Measurements from ENCODE around the gene ISM1. TPM values are rescaled to one million over a fixed set of nuclear protein-coding genes. Genes with fewer than 3 reads are reported as not detected.

ISM1 gene
- total RNA-seq, 1 experiment from 2014 or later: not detected

DNA sequence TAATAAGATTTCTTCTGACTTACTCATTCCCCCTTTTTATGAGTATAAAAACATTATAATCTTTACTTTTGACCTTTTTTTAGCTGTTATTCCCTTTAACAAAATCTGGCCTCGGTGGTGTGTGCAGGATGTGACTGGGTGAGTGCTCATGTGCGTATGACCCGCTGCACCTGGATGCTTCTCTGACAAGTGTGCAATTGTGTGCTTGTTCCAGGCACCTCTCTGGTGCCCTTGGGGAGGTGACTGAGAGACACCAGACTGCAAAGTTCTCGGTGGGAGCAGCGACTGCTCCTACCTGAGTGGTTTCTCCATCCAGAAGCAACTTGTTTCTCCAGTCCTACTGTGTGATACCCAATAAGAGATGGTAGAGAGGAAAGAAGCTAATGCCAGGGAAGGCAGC lies 65.0 kb downstream of the ISM1 start:
- H3K9me3 ChIP-seq (ENCODE audit: low read length): no peaks in the 10 kb centered on the region
- H3K4me1 ChIP-seq (ENCODE audit: low read length): no peaks in the 10 kb centered on the region
- DNase-seq: no peak
- H3K9ac ChIP-seq (ENCODE audit: low read length): no peak overlapping the region
- no peaks in the 10 kb centered on the region for H3K36me3 ChIP-seq (ENCODE audit: insufficient read depth, low read length)
- no peaks in the 10 kb centered on the region for H3K27me3 ChIP-seq (ENCODE audit: low read length)
- no peak overlapping the region for H3K4me3 ChIP-seq (ENCODE audit: low read length)
- H3K4me2 ChIP-seq (ENCODE audit: low read depth, low read length, poor library complexity, severe bottlenecking): no peak overlapping the region
- H2AFZ ChIP-seq (ENCODE audit: low read length): no peak overlapping the region
- H3K27ac ChIP-seq (ENCODE audit: low read length): no peak overlapping the region
- no peaks in the 10 kb centered on the region for H3K9me2 ChIP-seq (replicated peaks; ENCODE audit: insufficient read depth, low read length)
- no peaks in the 10 kb centered on the region for H4K20me1 ChIP-seq (ENCODE audit: insufficient read depth, low read depth, low read length)
- H3K79me2 ChIP-seq (ENCODE audit: low read length): no peaks in the 10 kb centered on the region

DNA sequence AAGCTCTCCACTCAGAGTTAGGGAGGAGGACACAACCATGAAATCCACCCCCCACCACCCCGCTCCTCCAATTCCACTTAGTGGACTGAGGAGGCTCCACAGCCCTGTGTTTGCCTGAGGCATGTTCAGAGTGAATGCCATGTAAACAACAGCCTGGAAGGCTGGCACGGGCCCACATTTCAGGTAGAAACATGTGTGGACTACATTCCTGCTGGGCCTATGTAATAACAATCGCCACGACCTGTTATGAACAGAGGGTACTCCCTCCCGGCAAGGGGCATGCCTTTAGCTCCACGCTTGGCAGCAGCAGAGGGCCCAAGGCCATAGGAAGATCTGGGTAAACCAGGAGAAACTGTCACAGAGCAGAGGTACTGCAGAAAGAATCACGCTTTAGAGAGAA lies 65.5 kb downstream of the ISM1 start:
- Histone ChIP-seq H4K20me1 (ENCODE audit: insufficient read depth, low read depth, low read length) (no peaks in the 10 kb centered on the region), H3K79me2 (ENCODE audit: low read length) (no peaks in the 10 kb centered on the region), H3K9ac (ENCODE audit: low read length) (no peak overlapping the region), H2AFZ (ENCODE audit: low read length) (no peak overlapping the region), H3K36me3 (ENCODE audit: insufficient read depth, low read length) (no peaks in the 10 kb centered on the region), H3K9me3 (ENCODE audit: low read length) (no peaks in the 10 kb centered on the region), H3K27ac (ENCODE audit: low read length) (no peak overlapping the region), H3K4me1 (ENCODE audit: low read length) (no peaks in the 10 kb centered on the region), H3K4me2 (ENCODE audit: low read depth, low read length, poor library complexity, severe bottlenecking) (no peak overlapping the region), H3K9me2 (replicated peaks; ENCODE audit: insufficient read depth, low read length) (no peaks in the 10 kb centered on the region), H3K4me3 (ENCODE audit: low read length) (no peak overlapping the region), H3K27me3 (ENCODE audit: low read length) (no peaks in the 10 kb centered on the region)
- DNase-seq: no peak

GRCh38 chr20:13288357-13288756 lies 67.3 kb downstream of the ISM1 start:
- Histone ChIP-seq H3K27me3 (ENCODE audit: low read length) (no peaks in the 10 kb centered on the region), H3K9me2 (replicated peaks; ENCODE audit: insufficient read depth, low read length) (no peaks in the 10 kb centered on the region), H3K4me3 (ENCODE audit: low read length) (no peak overlapping the region), H4K20me1 (ENCODE audit: insufficient read depth, low read depth, low read length) (no peaks in the 10 kb centered on the region), H3K4me2 (ENCODE audit: low read depth, low read length, poor library complexity, severe bottlenecking) (no peak overlapping the region), H3K36me3 (ENCODE audit: insufficient read depth, low read length) (no peaks in the 10 kb centered on the region), H3K79me2 (ENCODE audit: low read length) (no peaks in the 10 kb centered on the region), H2AFZ (ENCODE audit: low read length) (no peak overlapping the region), H3K4me1 (ENCODE audit: low read length) (no peaks in the 10 kb centered on the region), H3K9ac (ENCODE audit: low read length) (no peak overlapping the region), H3K27ac (ENCODE audit: low read length) (no peak overlapping the region), H3K9me3 (ENCODE audit: low read length) (no peaks in the 10 kb centered on the region)
- DNase-seq: no peak

DNA sequence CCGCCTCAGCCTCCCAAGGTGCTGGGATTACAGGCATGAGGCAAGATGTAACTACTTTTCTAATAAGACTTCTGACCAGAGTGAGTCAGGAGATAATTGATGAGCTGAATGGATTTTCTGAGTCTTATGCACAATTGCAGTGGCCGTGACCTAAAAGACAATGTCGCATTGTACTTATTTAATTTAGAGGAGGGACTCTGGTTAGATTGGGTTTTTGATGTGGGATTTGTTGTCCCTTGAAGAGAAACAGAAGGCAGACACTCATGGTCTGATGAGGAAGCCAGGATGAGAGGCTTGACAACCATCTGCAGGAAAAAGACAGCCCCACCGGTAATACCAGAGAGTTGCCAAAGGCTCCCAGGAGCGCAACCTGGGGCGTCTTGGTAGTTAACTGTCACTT lies 68.0 kb downstream of the ISM1 start:
- no peak overlapping the region for H3K4me2 ChIP-seq (ENCODE audit: low read depth, low read length, poor library complexity, severe bottlenecking)

DNA sequence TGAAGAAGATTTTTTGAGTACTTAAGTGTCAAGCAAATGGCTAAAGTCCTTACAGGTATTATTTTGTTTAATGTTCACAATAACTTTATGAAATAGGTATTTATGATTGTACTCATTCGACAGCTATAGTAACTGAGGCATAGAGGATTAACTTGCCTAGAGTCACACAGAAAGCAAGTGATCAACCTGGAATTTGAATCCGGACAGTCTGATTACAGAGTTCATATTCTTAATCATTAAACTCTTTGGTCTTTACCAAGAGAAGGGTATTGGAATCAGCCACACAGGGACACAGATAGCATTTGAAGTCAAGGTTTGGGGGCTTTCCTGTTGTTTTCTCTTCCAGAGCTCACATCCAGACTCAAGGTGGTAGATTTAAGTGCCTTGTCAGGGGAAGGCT lies 69.7 kb downstream of the ISM1 start:
- Histone ChIP-seq H4K20me1 (ENCODE audit: insufficient read depth, low read depth, low read length) (no peaks in the 10 kb centered on the region), H3K36me3 (ENCODE audit: insufficient read depth, low read length) (no peaks in the 10 kb centered on the region), H3K4me2 (ENCODE audit: low read depth, low read length, poor library complexity, severe bottlenecking) (no peak overlapping the region), H3K27ac (ENCODE audit: low read length) (no peak overlapping the region), H3K9ac (ENCODE audit: low read length) (no peak overlapping the region), H3K9me2 (replicated peaks; ENCODE audit: insufficient read depth, low read length) (no peaks in the 10 kb centered on the region), H3K79me2 (ENCODE audit: low read length) (no peaks in the 10 kb centered on the region), H3K9me3 (ENCODE audit: low read length) (no peaks in the 10 kb centered on the region), H3K27me3 (ENCODE audit: low read length) (no peaks in the 10 kb centered on the region), H3K4me3 (ENCODE audit: low read length) (no peak overlapping the region), H2AFZ (ENCODE audit: low read length) (no peak overlapping the region), H3K4me1 (ENCODE audit: low read length) (no peaks in the 10 kb centered on the region)
- DNase-seq: no peak

More for the DNA sequence above, 68.0 kb downstream of the ISM1 start:
- DNase-seq: no peak
- Histone ChIP-seq H3K79me2 (ENCODE audit: low read length) (no peaks in the 10 kb centered on the region), H4K20me1 (ENCODE audit: insufficient read depth, low read depth, low read length) (no peaks in the 10 kb centered on the region), H3K36me3 (ENCODE audit: insufficient read depth, low read length) (no peaks in the 10 kb centered on the region), H3K9ac (ENCODE audit: low read length) (no peak overlapping the region), H3K27me3 (ENCODE audit: low read length) (no peaks in the 10 kb centered on the region), H3K9me2 (replicated peaks; ENCODE audit: insufficient read depth, low read length) (no peaks in the 10 kb centered on the region), H3K9me3 (ENCODE audit: low read length) (no peaks in the 10 kb centered on the region), H3K27ac (ENCODE audit: low read length) (no peak overlapping the region), H2AFZ (ENCODE audit: low read length) (no peak overlapping the region), H3K4me3 (ENCODE audit: low read length) (no peak overlapping the region), H3K4me1 (ENCODE audit: low read length) (no peaks in the 10 kb centered on the region)

DNA sequence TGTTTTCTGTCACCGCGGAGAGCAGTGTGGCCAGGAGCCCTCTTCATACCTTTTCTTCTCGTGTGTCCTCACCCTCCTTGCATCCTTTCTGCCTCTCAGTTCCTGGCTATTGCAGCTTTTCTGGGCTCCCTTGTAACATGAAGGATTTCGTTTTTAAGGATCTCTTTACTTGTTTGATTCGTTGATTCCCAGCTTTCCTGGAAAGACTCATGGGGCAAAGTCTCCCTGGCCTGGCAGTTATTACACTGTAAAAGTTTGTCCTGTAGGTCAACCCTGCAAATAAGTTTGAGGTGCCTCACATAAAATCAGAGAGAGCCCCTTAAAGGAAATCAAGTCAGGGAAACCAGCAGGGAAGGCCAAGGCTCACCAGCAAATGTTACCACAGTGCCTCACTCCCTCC lies 70.1 kb downstream of the ISM1 start:
- no peaks in the 10 kb centered on the region for H3K36me3 ChIP-seq (ENCODE audit: insufficient read depth, low read length)
- no peaks in the 10 kb centered on the region for H4K20me1 ChIP-seq (ENCODE audit: insufficient read depth, low read depth, low read length)
- no peaks in the 10 kb centered on the region for H3K27me3 ChIP-seq (ENCODE audit: low read length)
- no peaks in the 10 kb centered on the region for H3K9me3 ChIP-seq (ENCODE audit: low read length)
- H3K4me3 ChIP-seq (ENCODE audit: low read length): no peak overlapping the region
- no peak overlapping the region for H3K4me2 ChIP-seq (ENCODE audit: low read depth, low read length, poor library complexity, severe bottlenecking)
- H3K9ac ChIP-seq (ENCODE audit: low read length): no peak overlapping the region
- no peaks in the 10 kb centered on the region for H3K9me2 ChIP-seq (replicated peaks; ENCODE audit: insufficient read depth, low read length)
- H3K79me2 ChIP-seq (ENCODE audit: low read length): no peaks in the 10 kb centered on the region
- H3K4me1 ChIP-seq (ENCODE audit: low read length): no peaks in the 10 kb centered on the region
- H3K27ac ChIP-seq (ENCODE audit: low read length): no peak overlapping the region
- no peak overlapping the region for H2AFZ ChIP-seq (ENCODE audit: low read length)
- DNase-seq: no peak

DNA sequence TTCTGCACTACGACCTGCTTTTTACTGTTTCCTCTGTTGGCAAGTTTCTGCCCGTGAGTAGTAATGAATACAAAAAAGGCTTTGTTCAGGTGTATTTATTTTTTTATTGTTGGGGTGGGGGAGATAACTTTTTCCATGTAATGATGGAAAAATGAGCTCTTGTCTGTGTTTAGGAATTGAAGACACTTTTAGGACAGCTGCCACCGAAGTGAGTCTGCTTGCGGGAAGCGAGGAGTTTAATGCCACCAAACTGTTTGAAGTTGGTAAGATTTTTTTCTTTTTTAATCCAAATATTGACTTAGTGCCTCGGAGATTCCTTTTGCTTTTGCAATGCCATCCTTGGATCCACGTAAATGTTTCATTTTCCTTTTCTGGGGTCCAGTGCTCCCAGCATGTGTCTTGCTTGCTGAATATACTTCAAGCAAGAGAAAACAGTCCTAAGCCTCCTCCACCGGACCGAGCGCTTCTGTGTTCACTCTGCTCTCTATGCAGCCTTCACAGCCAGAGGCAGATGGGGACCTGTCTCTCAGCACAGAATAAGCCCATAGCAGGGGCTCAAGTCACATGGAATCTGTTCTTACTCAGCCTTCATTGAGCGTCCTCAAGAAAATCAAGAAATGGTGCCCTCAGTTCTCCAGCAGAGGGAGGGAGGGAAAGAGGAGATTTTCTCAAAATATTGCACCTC lies 71.3 kb downstream of the ISM1 start:
- Histone ChIP-seq H4K20me1 (ENCODE audit: insufficient read depth, low read depth, low read length) (no peaks in the 10 kb centered on the region), H3K9me2 (replicated peaks; ENCODE audit: insufficient read depth, low read length) (no peaks in the 10 kb centered on the region), H3K4me1 (ENCODE audit: low read length) (no peaks in the 10 kb centered on the region), H3K9me3 (ENCODE audit: low read length) (no peaks in the 10 kb centered on the region), H3K27ac (ENCODE audit: low read length) (no peak overlapping the region), H3K9ac (ENCODE audit: low read length) (no peak overlapping the region), H3K4me2 (ENCODE audit: low read depth, low read length, poor library complexity, severe bottlenecking) (no peak overlapping the region), H3K36me3 (ENCODE audit: insufficient read depth, low read length) (no peaks in the 10 kb centered on the region), H2AFZ (ENCODE audit: low read length) (no peak overlapping the region), H3K4me3 (ENCODE audit: low read length) (no peak overlapping the region), H3K27me3 (ENCODE audit: low read length) (no peaks in the 10 kb centered on the region), H3K79me2 (ENCODE audit: low read length) (no peaks in the 10 kb centered on the region)
- DNase-seq: no peak

GRCh38 chr20:13294522-13294921 lies 73.4 kb downstream of the ISM1 start:
- no peaks in the 10 kb centered on the region for H3K9me2 ChIP-seq (replicated peaks; ENCODE audit: insufficient read depth, low read length)
- no peaks in the 10 kb centered on the region for H3K27me3 ChIP-seq (ENCODE audit: low read length)
- H3K27ac ChIP-seq (ENCODE audit: low read length): no peak overlapping the region
- H3K36me3 ChIP-seq (ENCODE audit: insufficient read depth, low read length): no peaks in the 10 kb centered on the region
- H3K79me2 ChIP-seq (ENCODE audit: low read length): no peaks in the 10 kb centered on the region
- H4K20me1 ChIP-seq (ENCODE audit: insufficient read depth, low read depth, low read length): no peaks in the 10 kb centered on the region
- no peak overlapping the region for H3K9ac ChIP-seq (ENCODE audit: low read length)
- H3K9me3 ChIP-seq (ENCODE audit: low read length): no peaks in the 10 kb centered on the region
- no peak overlapping the region for H3K4me3 ChIP-seq (ENCODE audit: low read length)
- H2AFZ ChIP-seq (ENCODE audit: low read length): no peak overlapping the region
- H3K4me1 ChIP-seq (ENCODE audit: low read length): peaks cover 5% of the 10 kb centered on the region; the same call in 1 of the 2 replicates
- H3K4me2 ChIP-seq (ENCODE audit: low read depth, low read length, poor library complexity, severe bottlenecking): no peak overlapping the region
- no peak for DNase-seq

Measured in Karpas-422 (cell line).